DLD1 (cell line): ENCODE data around the gene MAST4.
"Not testable (repeated sequence)": the region's sequence is repeated elsewhere in the genome, so short reads cannot be mapped to it uniquely, and the experiment has no call there.

ENCODE experiments used
- in situ Hi-C: cut with HindIII; loops from 2 replicates; pipeline ENCODE4 v1.10.0; 2017; ENCODE audit warnings: low sequenced_read_pairs

Gene MAST4

GRCh38 chr5:67095346-67096171, 499.4 kb downstream of the MAST4 start:
- in situ Hi-C loops: no loop called here

DNA sequence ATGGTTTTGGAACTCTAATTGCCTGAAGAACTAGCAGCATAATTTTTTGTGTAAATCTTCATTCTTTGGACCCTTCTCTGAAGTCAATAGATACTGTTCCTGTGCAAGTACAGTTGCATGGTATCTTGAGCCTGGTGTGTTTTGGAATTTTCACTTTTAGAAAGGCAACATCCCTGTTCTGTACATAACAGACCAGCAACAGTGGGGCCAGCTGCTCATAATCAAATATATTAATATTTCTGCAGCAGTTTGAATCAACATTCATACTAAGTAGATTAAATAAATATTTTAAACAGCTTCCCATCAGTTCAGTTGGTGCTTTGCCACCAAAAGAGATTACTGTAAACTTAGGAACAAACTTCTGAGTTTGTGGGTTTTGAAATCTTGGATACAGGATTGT, 502.5 kb downstream of the MAST4 start:
- in situ Hi-C loops: no loop called here

DNA sequence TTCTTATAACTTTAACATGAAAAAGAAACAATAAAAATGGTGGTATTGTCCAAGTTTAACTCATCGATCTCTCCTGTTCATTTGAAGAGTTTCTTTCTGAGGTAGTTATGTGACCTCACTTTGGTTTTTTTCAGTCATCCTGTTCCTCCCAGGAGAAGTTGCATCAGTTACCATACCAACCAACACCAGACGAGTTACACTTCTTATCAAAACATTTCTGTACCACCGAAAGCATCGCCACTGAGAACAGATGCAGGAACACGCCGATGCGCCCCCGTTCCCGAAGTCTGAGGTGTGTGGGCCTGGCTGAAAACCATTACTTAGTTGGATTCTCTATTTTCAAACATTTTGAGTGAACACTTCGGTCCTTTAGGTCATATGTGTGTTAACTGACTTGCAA, 504.1 kb downstream of the MAST4 start:
- in situ Hi-C loops: no loop called here

- in situ Hi-C loops: no loop called here
These were observed 506.5 kb downstream of the MAST4 start for GRCh38 chr5:67102708-67103107.

GRCh38 chr5:67104859-67105258, 508.7 kb downstream of the MAST4 start:
- in situ Hi-C loops: no loop called here

GRCh38 chr5:67105270-67105669, 509.1 kb downstream of the MAST4 start:
- in situ Hi-C loops: no loop called here

DNA sequence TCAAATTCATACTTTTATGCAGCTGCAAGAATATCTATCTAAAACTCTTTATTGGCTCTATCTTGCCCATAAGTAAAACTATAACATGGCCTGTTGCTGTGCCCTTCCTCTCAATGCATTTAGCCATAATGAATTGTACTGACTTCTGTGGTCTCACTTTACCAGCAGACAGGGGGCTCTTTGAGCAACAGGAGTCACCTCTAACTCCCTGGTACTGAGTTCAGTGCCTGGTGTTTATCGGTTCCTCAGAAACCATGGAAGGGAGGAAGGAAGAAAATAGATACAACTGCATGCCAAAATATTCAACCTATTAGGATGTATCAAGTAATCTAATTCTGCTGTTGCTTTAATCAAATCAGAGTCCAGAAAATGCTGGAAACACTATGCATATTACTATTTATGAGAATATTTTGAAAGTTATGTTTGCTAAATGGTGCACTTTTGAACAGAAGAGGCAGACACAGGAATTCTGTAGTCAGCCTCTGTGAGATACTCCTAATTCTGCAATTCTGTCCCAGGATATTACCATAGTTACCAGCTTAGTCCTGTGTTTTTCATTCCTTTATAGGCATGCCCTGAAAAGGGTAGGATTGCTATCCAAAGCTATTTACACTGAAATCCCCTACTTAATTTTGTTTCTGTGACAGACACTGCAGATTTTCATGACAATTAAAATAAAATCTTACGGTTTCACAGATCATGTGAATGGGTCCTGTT, 510.6 kb downstream of the MAST4 start:
- in situ Hi-C loops: no loop called here

- in situ Hi-C loops: no loop called here
These were observed 515.6 kb downstream of the MAST4 start for GRCh38 chr5:67111779-67112178.

GRCh38 chr5:67115246-67115645, 519.1 kb downstream of the MAST4 start:
- in situ Hi-C loops: no loop called here

DNA sequence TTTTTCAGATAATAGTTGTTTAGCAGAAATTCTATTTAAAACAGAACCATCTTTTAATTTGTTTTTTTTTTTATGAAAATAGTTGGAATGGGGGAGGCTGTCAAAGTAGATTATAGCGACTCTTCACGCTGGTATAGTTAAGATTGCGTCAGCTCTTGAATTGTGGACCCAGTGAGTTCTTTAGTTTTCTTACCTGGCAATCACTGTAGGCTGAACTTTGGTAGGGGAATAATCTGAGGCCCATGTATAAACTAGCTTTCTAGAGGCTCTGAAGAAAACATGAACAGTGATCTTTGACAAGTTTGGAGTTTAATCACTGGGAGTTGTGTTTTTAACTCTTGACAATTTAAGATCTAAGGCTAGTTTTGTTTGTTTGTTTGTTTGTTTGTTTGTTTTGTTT, 519.6 kb downstream of the MAST4 start:
- in situ Hi-C loops: no loop called here

DNA sequence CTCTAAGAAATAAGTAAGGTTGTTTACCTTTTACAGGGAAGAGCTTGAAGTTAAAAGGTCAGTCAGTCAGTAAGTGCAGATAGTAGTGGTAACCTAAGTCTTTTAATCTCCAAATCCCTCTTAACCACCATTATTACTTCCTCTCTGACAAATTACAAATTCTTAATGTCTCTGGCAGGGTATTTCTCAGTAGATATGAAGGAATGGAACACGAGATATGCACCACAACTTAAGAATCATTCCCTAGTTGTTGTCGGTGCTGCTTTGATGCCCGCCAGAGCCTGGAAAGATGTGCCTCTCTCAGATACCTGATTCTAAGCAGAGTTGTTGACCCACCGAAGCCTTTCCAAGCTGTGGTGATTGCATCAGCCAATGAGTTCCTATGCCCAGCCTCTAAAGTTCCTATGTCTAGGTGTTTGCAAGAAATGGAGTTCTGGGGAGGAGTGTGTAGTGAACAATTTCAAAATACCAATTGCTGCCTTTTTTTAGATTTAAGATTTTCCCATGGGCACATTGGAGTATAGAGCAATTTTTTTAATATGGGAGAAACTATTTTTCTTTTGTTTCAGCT, 521.9 kb downstream of the MAST4 start:
- in situ Hi-C loops: no loop called here

DNA sequence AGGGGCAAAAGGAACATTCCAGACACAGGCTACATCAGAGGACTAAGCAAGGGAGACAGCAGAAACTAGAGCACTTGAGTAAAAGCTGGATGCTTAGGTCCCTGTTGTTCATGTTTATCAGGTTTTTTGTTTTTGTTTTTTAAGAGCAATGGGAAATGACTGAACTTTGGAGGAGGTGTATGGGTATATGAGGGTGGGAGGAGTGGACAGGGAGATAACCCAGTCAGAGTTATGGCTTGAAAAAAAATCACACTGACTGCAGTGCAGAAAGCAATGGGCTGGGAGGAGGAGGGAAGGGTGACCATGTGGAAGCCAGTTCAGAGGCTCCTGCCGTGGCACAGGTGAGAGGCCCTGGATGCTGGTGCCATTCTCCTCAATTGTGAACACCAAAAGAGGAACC, 522.8 kb downstream of the MAST4 start:
- in situ Hi-C loops: no loop called here

DNA sequence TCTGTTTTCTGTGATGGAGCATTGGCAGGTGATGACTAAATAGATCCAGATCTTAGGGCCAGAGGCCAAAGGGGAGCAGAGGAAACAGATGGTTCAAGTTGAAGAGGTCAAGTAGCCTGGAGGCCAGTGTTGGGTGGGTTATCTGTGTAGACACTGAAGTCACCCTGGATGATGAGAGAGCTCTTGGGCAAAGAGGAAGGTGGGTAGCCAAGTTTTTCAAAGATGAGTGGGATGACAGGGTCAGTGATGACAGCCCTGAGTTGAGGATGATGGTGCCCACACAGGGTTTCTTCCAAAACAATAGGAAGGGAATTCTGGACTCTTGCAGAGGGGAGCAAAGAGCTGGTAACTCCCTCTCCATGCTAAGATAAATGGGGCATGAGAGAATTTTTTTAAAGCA, 523.8 kb downstream of the MAST4 start:
- in situ Hi-C loops: no loop called here

GRCh38 chr5:67123819-67124218, 527.6 kb downstream of the MAST4 start:
- in situ Hi-C loops: no loop called here

DNA sequence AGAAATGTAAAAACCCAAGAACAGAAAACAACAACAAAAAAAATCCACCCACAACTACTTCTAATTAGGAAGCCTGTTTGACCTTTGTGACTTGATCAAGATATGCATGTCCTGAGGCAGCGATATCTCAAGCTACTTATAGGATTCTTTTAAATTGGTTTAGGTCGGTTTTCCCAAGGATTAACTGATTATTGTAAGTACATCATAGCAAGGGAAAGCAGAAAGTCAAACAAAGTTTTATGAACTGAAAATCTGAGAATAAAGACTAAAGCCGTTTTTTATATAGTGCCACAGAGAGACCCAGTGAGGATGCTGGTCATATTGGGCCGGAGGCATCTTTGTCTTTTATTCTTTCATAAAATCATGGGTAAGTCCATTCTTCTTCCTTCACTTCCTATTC, 528.4 kb downstream of the MAST4 start:
- in situ Hi-C loops: no loop called here

GRCh38 chr5:67127347-67127895, 531.2 kb downstream of the MAST4 start:
- in situ Hi-C loops: not testable (repeated sequence)

- in situ Hi-C loops: no loop called here
These were observed 533.6 kb downstream of the MAST4 start for GRCh38 chr5:67129768-67130167.

- in situ Hi-C loops: no loop called here
These were observed 537.0 kb downstream of the MAST4 start for GRCh38 chr5:67133217-67133616.

GRCh38 chr5:67133776-67134175, 537.6 kb downstream of the MAST4 start:
- in situ Hi-C loops: no loop called here

GRCh38 chr5:67135381-67135984, 539.3 kb downstream of the MAST4 start:
- in situ Hi-C loops: no loop called here

GRCh38 chr5:67139030-67139429, 542.8 kb downstream of the MAST4 start:
- in situ Hi-C loops: no loop called here
